ENCODE measurements around the gene ABCC2. TPM values are rescaled to one million over a fixed set of nuclear protein-coding genes. Genes with fewer than 3 reads are reported as not detected.
"Not testable (repeated sequence)": the region's sequence is repeated elsewhere in the genome, so short reads cannot be mapped to it uniquely, and the experiment has no call there.

ABCC2 gene
- total RNA-seq, 1 donor from 2014 or later, result 0.39 TPM

DNA sequence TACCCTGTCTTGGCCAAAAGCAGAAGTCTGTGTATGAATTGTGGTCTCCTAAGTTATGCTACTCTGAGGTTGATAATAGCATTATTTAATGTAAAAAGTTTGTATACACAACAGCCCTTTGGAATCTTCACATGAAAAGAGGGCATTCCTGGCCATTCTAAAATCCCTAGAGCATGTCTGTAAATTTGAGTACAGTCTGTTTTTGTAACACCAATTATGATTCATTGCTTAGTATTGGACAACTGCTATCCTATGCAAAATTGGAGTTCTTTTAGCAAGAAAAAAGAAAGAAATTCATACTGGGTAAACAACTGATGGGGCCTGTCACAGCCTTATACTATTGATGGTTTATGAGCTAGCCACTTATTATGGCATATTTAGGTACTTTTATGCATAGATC, 40.2 kb upstream of the ABCC2 start:
- H3K27ac Mint-ChIP-seq (ENCODE audit: unreplicated experiment), result no peak overlapping the region
- DNase-seq, result no peak
- TF ChIP-seq, protein P1, sequence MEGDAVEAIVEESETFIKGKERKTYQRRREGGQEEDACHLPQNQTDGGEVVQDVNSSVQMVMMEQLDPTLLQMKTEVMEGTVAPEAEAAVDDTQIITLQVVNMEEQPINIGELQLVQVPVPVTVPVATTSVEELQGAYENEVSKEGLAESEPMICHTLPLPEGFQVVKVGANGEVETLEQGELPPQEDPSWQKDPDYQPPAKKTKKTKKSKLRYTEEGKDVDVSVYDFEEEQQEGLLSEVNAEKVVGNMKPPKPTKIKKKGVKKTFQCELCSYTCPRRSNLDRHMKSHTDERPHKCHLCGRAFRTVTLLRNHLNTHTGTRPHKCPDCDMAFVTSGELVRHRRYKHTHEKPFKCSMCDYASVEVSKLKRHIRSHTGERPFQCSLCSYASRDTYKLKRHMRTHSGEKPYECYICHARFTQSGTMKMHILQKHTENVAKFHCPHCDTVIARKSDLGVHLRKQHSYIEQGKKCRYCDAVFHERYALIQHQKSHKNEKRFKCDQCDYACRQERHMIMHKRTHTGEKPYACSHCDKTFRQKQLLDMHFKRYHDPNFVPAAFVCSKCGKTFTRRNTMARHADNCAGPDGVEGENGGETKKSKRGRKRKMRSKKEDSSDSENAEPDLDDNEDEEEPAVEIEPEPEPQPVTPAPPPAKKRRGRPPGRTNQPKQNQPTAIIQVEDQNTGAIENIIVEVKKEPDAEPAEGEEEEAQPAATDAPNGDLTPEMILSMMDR (IDR thresholded peaks at IDR 0.05; ENCODE audit: partially characterized antibody, unreplicated experiment), result no peak
- H3K4me3 Mint-ChIP-seq (ENCODE audit: unreplicated experiment), result no peak overlapping the region
- peaks cover 19% of the 10 kb centered on the region for H3K36me3 Mint-ChIP-seq (ENCODE audit: unreplicated experiment)
- H3K27me3 Mint-ChIP-seq (ENCODE audit: unreplicated experiment), result no peaks in the 10 kb centered on the region
- no peaks in the 10 kb centered on the region for H3K4me1 Mint-ChIP-seq (ENCODE audit: low read depth, unreplicated experiment)
- no peaks in the 10 kb centered on the region for H3K9me3 Mint-ChIP-seq (ENCODE audit: unreplicated experiment)

DNA sequence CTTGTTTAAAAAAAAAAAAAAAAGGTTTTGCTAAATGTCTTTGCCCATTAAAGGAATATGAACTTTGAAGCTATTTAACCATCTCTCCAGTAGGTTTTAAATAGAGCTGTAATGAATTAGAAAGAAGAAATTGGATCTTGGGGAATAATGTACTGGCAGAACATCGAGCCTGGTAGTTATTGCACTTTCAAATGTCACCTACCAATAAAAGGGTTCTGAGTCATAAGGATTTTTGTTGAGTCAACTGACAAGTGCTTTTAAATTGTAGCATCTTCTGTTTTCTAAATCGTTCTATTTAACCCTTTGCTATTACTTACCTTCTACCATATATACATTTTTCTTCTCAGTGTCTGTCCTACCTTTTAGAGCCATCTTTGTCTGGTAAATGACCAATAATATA, 39.7 kb upstream of the ABCC2 start:
- DNase-seq, result no peak
- H3K27ac Mint-ChIP-seq (ENCODE audit: unreplicated experiment), result no peak overlapping the region
- TF ChIP-seq, protein P1 (IDR thresholded peaks at IDR 0.05; ENCODE audit: partially characterized antibody, unreplicated experiment), result no peak
- H3K36me3 Mint-ChIP-seq (ENCODE audit: unreplicated experiment), result peaks cover 19% of the 10 kb centered on the region
- no peaks in the 10 kb centered on the region for H3K27me3 Mint-ChIP-seq (ENCODE audit: unreplicated experiment)
- H3K4me1 Mint-ChIP-seq (ENCODE audit: low read depth, unreplicated experiment), result no peaks in the 10 kb centered on the region
- H3K9me3 Mint-ChIP-seq (ENCODE audit: unreplicated experiment), result no peaks in the 10 kb centered on the region
- H3K4me3 Mint-ChIP-seq (ENCODE audit: unreplicated experiment), result no peak overlapping the region

DNA sequence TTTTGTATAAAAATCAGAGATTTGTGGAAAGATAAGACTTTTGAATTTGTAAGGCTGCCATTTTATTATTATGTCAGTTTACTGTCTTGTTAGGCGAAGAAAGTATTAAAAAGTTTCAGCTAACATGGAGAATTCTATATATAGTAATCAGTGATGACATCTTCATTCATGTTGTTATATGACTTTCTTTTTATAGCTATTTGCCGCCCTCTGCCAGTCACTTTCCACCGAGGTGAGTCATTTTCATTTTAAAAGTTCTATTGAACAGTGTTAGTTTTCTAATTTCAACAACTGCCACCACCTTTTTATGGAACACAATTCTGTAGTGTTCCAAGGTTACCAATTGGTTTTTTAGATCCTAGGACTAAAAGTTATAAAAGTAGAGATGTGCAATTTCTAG, 38.6 kb upstream of the ABCC2 start:
- peaks cover 19% of the 10 kb centered on the region for H3K36me3 Mint-ChIP-seq (ENCODE audit: unreplicated experiment)
- H3K9me3 Mint-ChIP-seq (ENCODE audit: unreplicated experiment), result no peaks in the 10 kb centered on the region
- H3K27ac Mint-ChIP-seq (ENCODE audit: unreplicated experiment), result no peak overlapping the region
- H3K4me3 Mint-ChIP-seq (ENCODE audit: unreplicated experiment), result no peak overlapping the region
- H3K27me3 Mint-ChIP-seq (ENCODE audit: unreplicated experiment), result no peaks in the 10 kb centered on the region
- no peak for DNase-seq
- TF ChIP-seq, protein P1 (IDR thresholded peaks at IDR 0.05; ENCODE audit: partially characterized antibody, unreplicated experiment), result no peak
- no peaks in the 10 kb centered on the region for H3K4me1 Mint-ChIP-seq (ENCODE audit: low read depth, unreplicated experiment)

DNA sequence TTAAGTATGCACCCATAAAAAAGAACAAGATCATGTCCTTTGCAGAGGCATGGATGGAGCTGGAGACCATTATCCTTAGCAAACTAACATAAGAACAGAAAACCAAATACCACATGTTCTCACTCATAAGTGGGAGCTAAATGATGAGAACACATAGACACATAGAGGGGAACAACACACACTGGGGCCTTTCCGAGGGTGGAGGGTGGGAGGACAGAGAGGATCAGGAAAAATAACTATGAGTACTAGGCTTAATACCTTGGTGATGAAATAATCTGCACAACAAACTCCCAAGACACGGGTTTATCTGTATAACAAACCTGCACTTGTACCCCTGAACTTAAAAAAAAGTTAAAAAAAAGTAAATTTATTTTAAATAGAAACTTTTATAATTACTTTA, 36.3 kb upstream of the ABCC2 start:
- H3K4me3 Mint-ChIP-seq (ENCODE audit: unreplicated experiment); H3K27ac Mint-ChIP-seq (ENCODE audit: unreplicated experiment); H3K36me3 Mint-ChIP-seq (ENCODE audit: unreplicated experiment); H3K27me3 Mint-ChIP-seq (ENCODE audit: unreplicated experiment); H3K9me3 Mint-ChIP-seq (ENCODE audit: unreplicated experiment); DNase-seq; H3K4me1 Mint-ChIP-seq (ENCODE audit: low read depth, unreplicated experiment): not testable (repeated sequence)

DNA sequence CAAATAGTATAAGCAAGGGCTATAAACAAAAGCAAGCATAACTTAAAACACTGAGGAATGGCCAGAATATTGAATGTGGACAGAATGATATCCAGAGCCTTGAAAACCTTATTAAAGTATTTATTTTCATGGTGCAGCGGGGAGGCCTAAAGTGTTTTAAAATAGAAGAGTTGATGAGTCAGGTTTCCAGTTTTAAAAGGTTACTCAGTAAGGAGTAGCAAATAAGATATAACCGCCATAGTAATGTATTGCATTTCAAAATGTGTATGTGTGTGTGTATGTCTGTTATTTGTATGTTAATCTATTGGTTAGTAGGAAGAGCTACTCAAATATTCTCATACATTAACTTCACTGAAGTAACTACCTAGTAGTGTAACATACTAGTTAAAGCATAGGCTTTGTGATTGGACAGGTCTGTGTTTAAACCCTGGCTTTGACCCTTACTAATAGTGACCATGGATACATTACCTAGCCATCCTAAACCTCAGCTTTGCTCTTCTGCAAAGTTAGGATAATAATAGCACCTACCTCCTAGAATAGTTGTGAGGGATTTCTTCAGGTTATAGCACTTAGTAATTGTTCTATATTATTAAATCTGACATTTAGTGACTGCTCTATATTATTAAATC, 33.5 kb upstream of the ABCC2 start:
- H3K4me3 Mint-ChIP-seq (ENCODE audit: unreplicated experiment), result no peak overlapping the region
- no peaks in the 10 kb centered on the region for H3K4me1 Mint-ChIP-seq (ENCODE audit: low read depth, unreplicated experiment)
- no peaks in the 10 kb centered on the region for H3K9me3 Mint-ChIP-seq (ENCODE audit: unreplicated experiment)
- DNase-seq, result no peak
- TF ChIP-seq, protein P1 (IDR thresholded peaks at IDR 0.05; ENCODE audit: partially characterized antibody, unreplicated experiment), result no peak
- H3K27ac Mint-ChIP-seq (ENCODE audit: unreplicated experiment), result no peak overlapping the region
- H3K27me3 Mint-ChIP-seq (ENCODE audit: unreplicated experiment), result no peaks in the 10 kb centered on the region
- no peaks in the 10 kb centered on the region for H3K36me3 Mint-ChIP-seq (ENCODE audit: unreplicated experiment)

All from glutamatergic neuron (in vitro differentiated cells).